HL-60 (cell line): Measurements from ENCODE around the gene EHBP1L1.

Experiments used
- DNase-seq, 2 experiments: peaks; one replicate each; pipeline ENCODE4 v3.0.0-alpha.2; 2010 to 2020; ENCODE audit warnings: low read depth in 1 of 2, low spot score in 1 of 2
- H3K27ac ChIP-seq: fragments of 250-450 bp; sonication (Bioruptor Pico); replicated peaks from 2 replicates; pipeline ENCODE4 v1.5.1; 2020; ENCODE audit warnings: mild to moderate bottlenecking, moderate library complexity
- H3K27me3 ChIP-seq: fragments of 250-450 bp; sonication (Bioruptor Pico); 2 replicates; pipeline ENCODE4 v1.5.1; 2021; ENCODE audit warnings: mild to moderate bottlenecking, moderate library complexity; ENCODE audit not compliant: insufficient read depth, poor library complexity, severe bottlenecking
- H3K4me3 ChIP-seq: replicated peaks from 2 replicates; pipeline ENCODE4 v1.5.1; 2011; ENCODE audit warnings: mild to moderate bottlenecking, control low read depth, low read length; ENCODE audit not compliant: insufficient read depth
- CTCF ChIP-seq: IDR thresholded peaks from one replicate; pipeline ENCODE4 v1.5.1; 2011; ENCODE audit warnings: low read length, control low read depth, inconsistent platforms; ENCODE audit not compliant: insufficient read depth
- GABPA ChIP-seq: IDR thresholded peaks from 2 replicates; pipeline ENCODE4 v1.6.1; 2012; ENCODE audit warnings: low read depth
- POLR2AphosphoS5 ChIP-seq: IDR thresholded peaks from 2 replicates; pipeline ENCODE4 v1.6.1; 2012; ENCODE audit warnings: low read depth
- REST ChIP-seq: IDR thresholded peaks from 2 replicates; pipeline ENCODE4 v1.6.1; 2012; ENCODE audit warnings: low read depth; ENCODE audit not compliant: insufficient replicate concordance
- SPI1 ChIP-seq: IDR thresholded peaks from 2 replicates; pipeline ENCODE4 v1.6.1; 2012; ENCODE audit warnings: low read depth, mild to moderate bottlenecking, borderline replicate concordance

EHBP1L1 gene

GRCh38 chr11:65598258-65598699, 22.4 kb downstream of the EHBP1L1 start:
- TF ChIP-seq POLR2AphosphoS5 (no peak), REST (no peak), GABPA (no peak), CTCF (no peak), SPI1 (no peak)
- DNase-seq, result no peak
- no peak overlapping the region for H3K27ac ChIP-seq
- H3K4me3 ChIP-seq, result no peak overlapping the region
- H3K27me3 ChIP-seq, result no peaks in the 10 kb centered on the region

- Histone ChIP-seq H3K27ac (no peak overlapping the region), H3K4me3 (no peak overlapping the region), H3K27me3 (no peaks in the 10 kb centered on the region)
- no peak for DNase-seq
- TF ChIP-seq POLR2AphosphoS5 (no peak), GABPA (no peak), REST (no peak)
Observed at GRCh38 chr11:65599216-65599954, 23.5 kb downstream of the EHBP1L1 start.

- Histone ChIP-seq H3K27me3 (no peaks in the 10 kb centered on the region), H3K27ac (no peak overlapping the region), H3K4me3 (no peak overlapping the region)
- no peak for DNase-seq
- TF ChIP-seq REST (no peak), GABPA (no peak), CTCF (no peak)
Observed at GRCh38 chr11:65599955-65600246, 24.0 kb downstream of the EHBP1L1 start.
